CD8-positive, alpha-beta memory T cell (primary cell): ENCODE data around the gene MZT2B. TPM values are rescaled to one million over a fixed set of nuclear protein-coding genes. Genes with fewer than 3 reads are reported as not detected.

Experiments used
- polyA plus RNA-seq: library from polyadenylated mRNA; unstranded; fragments of 300-500 nt; fragmentation: Illumina TruSeq; gene quantifications from one replicate; pipeline ENCODE4 v1.2.3, GENCODE V29; 2021
- total RNA-seq, 2 experiments: library from RNA; stranded (reverse); gene quantifications; one replicate each; pipeline ENCODE4 v1.2.3, GENCODE V29; 2021

MZT2B gene
- total and polyA plus RNA-seq, 3 experiments from 2014 or later, result 179 to 318 (median 303) TPM

Other genes with a start within 250 kb of the MZT2B start
- gene RAB6C, start 202.6 kb upstream of the MZT2B start, total RNA-seq, result under 1 TPM in 1 of 2 experiments, not detected in 1; 0.09 TPM
- not detected for gene RAB6C, start 202.6 kb upstream of the MZT2B start, polyA plus RNA-seq
- gene POTEF, start 53.0 kb upstream of the MZT2B start, total RNA-seq, result not detected
- gene POTEF, start 53.0 kb upstream of the MZT2B start, polyA plus RNA-seq, result 0.05 TPM
- under 1 TPM; 0.84 to 0.85 TPM for gene CCDC74B, start 37.1 kb upstream of the MZT2B start, total RNA-seq
- gene CCDC74B, start 37.1 kb upstream of the MZT2B start, polyA plus RNA-seq, result 0.59 TPM
- 100 to 1,000 TPM; 111 to 113 TPM for gene SMPD4, start 660 bp upstream of the MZT2B start, total RNA-seq
- 43.2 TPM for gene SMPD4, start 660 bp upstream of the MZT2B start, polyA plus RNA-seq
- not detected for gene TUBA3E, start 16.2 kb downstream of the MZT2B start, total RNA-seq
- gene TUBA3E, start 16.2 kb downstream of the MZT2B start, polyA plus RNA-seq, result not detected
- 100 to 1,000 TPM; 227 to 239 TPM for gene IMP4, start 160.6 kb downstream of the MZT2B start, total RNA-seq
- gene IMP4, start 160.6 kb downstream of the MZT2B start, polyA plus RNA-seq, result 86.8 TPM
- gene PTPN18, start 173.8 kb downstream of the MZT2B start, total RNA-seq, result 10 to 100 TPM; 55.1 to 60.0 TPM
- gene PTPN18, start 173.8 kb downstream of the MZT2B start, polyA plus RNA-seq, result 77.7 TPM